ENCODE data around the gene GJB6. TPM values are rescaled to one million over a fixed set of nuclear protein-coding genes. Genes with fewer than 3 reads are reported as not detected.
A peak's percentile ranks its signal among the peaks of the same experiment; 100 is the strongest.

Gene GJB6
- polyA plus RNA-seq, 2 of the 4 experiments (the other 2 are of a cell fraction): 0.06 TPM; not detected in 1

- ATAC-seq (peak; percentile 40 to 65; a peak in 3 of 6 replicates), FAIRE-seq (no peak), DNase-seq (ENCODE audit: low read depth in 1 of 2, low spot score in 1 of 2) (peak in 1 of 2 experiments; percentile 16)
- peak overlapping the region; percentile 100 for H3K4me2 ChIP-seq
- H3K4me3 ChIP-seq: peak overlapping the region; percentile 76
- peaks cover 7% of the 10 kb centered on the region; the same call in 1 of the 3 replicates for H3K4me1 ChIP-seq
- ChIA-PET POLR2A (interaction anchor here (0.6 kb wide), 1 partner anchor 695 kb away, joined by 7 read pairs; no protein-coding TSS in a partner anchor), CTCF (interaction anchor here (1.0 to 3.5 kb wide), 3 partner anchors 10 to 228 kb away, joined by 3 to 16 read pairs (median 4); no protein-coding TSS in a partner anchor)
- 3% methylated on average over 12 of the region's 73 CpGs for WGBS (ENCODE audit: missing lambda C conversion rate)
- no peaks in the 10 kb centered on the region for H3K9me3 ChIP-seq
- H3K27ac ChIP-seq: peak overlapping the region; percentile 53 to 80; a peak in 5 of 6 replicates
- no peak for TF ChIP-seq MYC (IDR thresholded peaks at IDR 0.05; ENCODE audit: borderline replicate concordance, low read length)
- peak; percentile 27; the same call in 1 of the 2 replicates for TF ChIP-seq MAX (IDR thresholded peaks at IDR 0.05)
Observed at GRCh38 chr13:20192158-20192835, 39.8 kb downstream of the GJB6 start.

- H3K4me2 ChIP-seq: peak overlapping the region; percentile 100
- ChIA-PET CTCF (interaction anchor here (0.8 to 3.5 kb wide), 5 partner anchors 9 to 303 kb away, joined by 3 to 16 read pairs (median 3); no protein-coding TSS in a partner anchor), POLR2A (no interaction called here)
- WGBS (ENCODE audit: missing lambda C conversion rate): 78% methylated on average over 21 of the region's 24 CpGs
- peak overlapping the region; percentile 76 for H3K4me3 ChIP-seq
- H3K27ac ChIP-seq: peak overlapping the region; percentile 53 to 80; a peak in 5 of 6 replicates
- H3K9me3 ChIP-seq: no peaks in the 10 kb centered on the region
- H3K4me1 ChIP-seq: peaks cover 7% of the 10 kb centered on the region; the same call in 1 of the 3 replicates
- DNase-seq (ENCODE audit: low read depth in 1 of 2, low spot score in 1 of 2): no peak
- no peak for FAIRE-seq
- ATAC-seq: peak in 1 of 2 experiments; percentile 12; a peak in 1 of 6 replicates
- no peak for TF ChIP-seq TFCP2L1 (CRISPR knock-in tag; IDR thresholded peaks at IDR 0.05)
- TF ChIP-seq MAX (IDR thresholded peaks at IDR 0.05): no peak
- TF ChIP-seq CHD2 (IDR thresholded peaks at IDR 0.05; ENCODE audit: low read length, partially characterized antibody): no peak
- TF ChIP-seq ESRRA (IDR thresholded peaks at IDR 0.05; ENCODE audit: borderline replicate concordance, low read length): no peak
- TF ChIP-seq KDM5A (IDR thresholded peaks at IDR 0.05): no peak
- no peak for TF ChIP-seq BHLHE40 (IDR thresholded peaks at IDR 0.05; ENCODE audit: low read depth, low read length)
- TF ChIP-seq HOXB5 (CRISPR knock-in tag; IDR thresholded peaks at IDR 0.05): no peak
- no peak for TF ChIP-seq RNF2 (IDR thresholded peaks at IDR 0.05; ENCODE audit: borderline replicate concordance, low read depth)
- TF ChIP-seq ZNF302 (CRISPR knock-in tag; IDR thresholded peaks at IDR 0.05): no peak
- TF ChIP-seq PBX3 (IDR thresholded peaks at IDR 0.05): no peak
- no peak for TF ChIP-seq FOSL2 (IDR thresholded peaks at IDR 0.05)
- TF ChIP-seq FOSL2 (CRISPR knock-in tag; IDR thresholded peaks at IDR 0.05): no peak
- TF ChIP-seq MAFK (IDR thresholded peaks at IDR 0.05; ENCODE audit: partially characterized antibody): no peak
- TF ChIP-seq HOXA7 (CRISPR knock-in tag; IDR thresholded peaks at IDR 0.05): no peak
- TF ChIP-seq MYC (IDR thresholded peaks at IDR 0.05; ENCODE audit: borderline replicate concordance, low read length): no peak
- no peak for TF ChIP-seq CTCF (IDR thresholded peaks at IDR 0.05)
- no peak for TF ChIP-seq HOXB13 (CRISPR knock-in tag; IDR thresholded peaks at IDR 0.05; ENCODE audit: low read depth)
- TF ChIP-seq HMGXB4 (CRISPR knock-in tag; IDR thresholded peaks at IDR 0.05; ENCODE audit: borderline replicate concordance): no peak
Observed at GRCh38 chr13:20191311-20192157, 40.6 kb downstream of the GJB6 start.

Data from A549 (cell line).